Measurements from ENCODE around the gene IRF7.

GRCh38 chr11:638631-639331 is 23.0 kb upstream of the IRF7 start:
- no peak for TF ChIP-seq CTCF (IDR thresholded peaks at IDR 0.05; ENCODE audit: low read depth, low read length)
- TF ChIP-seq EZH2phosphoT487 (IDR thresholded peaks at IDR 0.05; ENCODE audit: low read depth): no peak
